ENCODE results near the gene SSB.

The SSB gene

DNA sequence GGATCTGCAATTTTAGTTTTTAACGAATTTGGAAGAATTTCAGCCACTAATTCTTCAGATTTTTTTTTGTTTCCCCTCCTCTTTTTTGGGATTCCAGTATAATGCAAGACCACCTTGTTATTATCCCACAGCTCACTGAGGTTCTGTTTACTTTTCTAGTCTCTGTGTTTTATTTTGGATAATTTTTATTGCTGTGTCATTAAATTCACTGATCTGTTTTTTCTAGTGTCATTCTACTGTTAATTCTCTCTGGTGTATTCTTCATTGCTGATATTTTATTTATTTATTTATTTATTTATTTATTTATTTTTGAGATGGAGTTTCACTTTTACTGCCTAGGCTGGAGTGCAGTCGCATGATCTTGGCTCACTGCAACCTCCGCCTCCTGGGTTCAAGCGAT lies 60.8 kb downstream of the SSB start:
- Histone ChIP-seq H3K79me2 (ENCODE audit: low read length) (peaks cover 67% of the 10 kb centered on the region), H3K4me3 (ENCODE audit: low read length) (no peak overlapping the region), H4K20me1 (ENCODE audit: insufficient read depth, low read length) (peaks cover 6% of the 10 kb centered on the region), H3K9ac (ENCODE audit: low read length) (no peak overlapping the region), H3K27ac (ENCODE audit: low read length) (no peak overlapping the region), H3K9me2 (replicated peaks; ENCODE audit: insufficient read depth, low read length) (no peaks in the 10 kb centered on the region), H3K4me2 (ENCODE audit: low read depth, low read length) (no peak overlapping the region), H3F3A (ENCODE audit: insufficient read depth, low read length) (no peaks in the 10 kb centered on the region), H3K4me1 (ENCODE audit: low read length) (no peaks in the 10 kb centered on the region), H3K36me3 (replicated peaks; ENCODE audit: insufficient read depth, low read length) (no peaks in the 10 kb centered on the region), H2AFZ (ENCODE audit: low read length) (no peak overlapping the region), H3K9me3 (replicated peaks; ENCODE audit: insufficient read depth, low read length) (no peaks in the 10 kb centered on the region), H3K27me3 (replicated peaks; ENCODE audit: insufficient read depth, low read length) (no peaks in the 10 kb centered on the region)
- DNase-seq: no peak
- TF ChIP-seq, protein P1, sequence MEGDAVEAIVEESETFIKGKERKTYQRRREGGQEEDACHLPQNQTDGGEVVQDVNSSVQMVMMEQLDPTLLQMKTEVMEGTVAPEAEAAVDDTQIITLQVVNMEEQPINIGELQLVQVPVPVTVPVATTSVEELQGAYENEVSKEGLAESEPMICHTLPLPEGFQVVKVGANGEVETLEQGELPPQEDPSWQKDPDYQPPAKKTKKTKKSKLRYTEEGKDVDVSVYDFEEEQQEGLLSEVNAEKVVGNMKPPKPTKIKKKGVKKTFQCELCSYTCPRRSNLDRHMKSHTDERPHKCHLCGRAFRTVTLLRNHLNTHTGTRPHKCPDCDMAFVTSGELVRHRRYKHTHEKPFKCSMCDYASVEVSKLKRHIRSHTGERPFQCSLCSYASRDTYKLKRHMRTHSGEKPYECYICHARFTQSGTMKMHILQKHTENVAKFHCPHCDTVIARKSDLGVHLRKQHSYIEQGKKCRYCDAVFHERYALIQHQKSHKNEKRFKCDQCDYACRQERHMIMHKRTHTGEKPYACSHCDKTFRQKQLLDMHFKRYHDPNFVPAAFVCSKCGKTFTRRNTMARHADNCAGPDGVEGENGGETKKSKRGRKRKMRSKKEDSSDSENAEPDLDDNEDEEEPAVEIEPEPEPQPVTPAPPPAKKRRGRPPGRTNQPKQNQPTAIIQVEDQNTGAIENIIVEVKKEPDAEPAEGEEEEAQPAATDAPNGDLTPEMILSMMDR (IDR thresholded peaks at IDR 0.05; ENCODE audit: low read length): no peak
- no peak for TF ChIP-seq EZH2phosphoT487 (IDR thresholded peaks at IDR 0.05; ENCODE audit: low read length)
- no peak for TF ChIP-seq EZH2 (optimal IDR thresholded peaks at IDR 0.05; ENCODE audit: low read depth, low read length)

DNA sequence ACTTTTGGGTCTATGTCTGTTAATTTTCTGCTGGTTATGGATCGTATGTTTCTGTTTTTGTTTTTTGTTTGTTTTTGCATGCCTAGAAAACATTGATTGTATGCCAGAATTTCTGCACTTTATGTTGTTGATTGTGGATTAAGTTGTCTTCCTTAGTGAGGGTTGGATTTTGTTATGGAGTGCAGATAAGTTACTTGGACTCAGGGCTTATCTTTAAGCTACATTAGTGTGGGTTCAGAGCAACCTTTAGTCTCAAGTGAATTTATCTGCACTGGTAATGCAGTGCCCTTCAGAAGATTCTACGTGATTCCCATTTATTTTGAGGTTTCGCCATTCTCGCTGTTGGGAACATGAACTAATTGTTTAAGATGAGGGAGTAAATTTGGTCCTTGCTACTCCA lies 61.5 kb downstream of the SSB start:
- Histone ChIP-seq H3K9me3 (replicated peaks; ENCODE audit: insufficient read depth, low read length) (no peaks in the 10 kb centered on the region), H3K9ac (ENCODE audit: low read length) (no peak overlapping the region), H3K9me2 (replicated peaks; ENCODE audit: insufficient read depth, low read length) (no peaks in the 10 kb centered on the region), H2AFZ (ENCODE audit: low read length) (no peak overlapping the region), H4K20me1 (ENCODE audit: insufficient read depth, low read length) (peaks cover 6% of the 10 kb centered on the region), H3K4me3 (ENCODE audit: low read length) (no peak overlapping the region), H3K36me3 (replicated peaks; ENCODE audit: insufficient read depth, low read length) (no peaks in the 10 kb centered on the region), H3K4me1 (ENCODE audit: low read length) (no peaks in the 10 kb centered on the region), H3K27me3 (replicated peaks; ENCODE audit: insufficient read depth, low read length) (no peaks in the 10 kb centered on the region), H3F3A (ENCODE audit: insufficient read depth, low read length) (no peaks in the 10 kb centered on the region), H3K4me2 (ENCODE audit: low read depth, low read length) (no peak overlapping the region), H3K27ac (ENCODE audit: low read length) (no peak overlapping the region), H3K79me2 (ENCODE audit: low read length) (peaks cover 62% of the 10 kb centered on the region)
- TF ChIP-seq, protein P1 (IDR thresholded peaks at IDR 0.05; ENCODE audit: low read length): no peak
- no peak for TF ChIP-seq EZH2phosphoT487 (IDR thresholded peaks at IDR 0.05; ENCODE audit: low read length)
- no peak for TF ChIP-seq EZH2 (optimal IDR thresholded peaks at IDR 0.05; ENCODE audit: low read depth, low read length)
- no peak for DNase-seq
